ENCODE data around the gene SBSN. TPM values are rescaled to one million over a fixed set of nuclear protein-coding genes. Genes with fewer than 3 reads are reported as not detected.

The SBSN gene
- total and polyA plus RNA-seq, 3 experiments from 2014 or later: not detected

GRCh38 chr19:35557539-35558399 lies 29.7 kb upstream of the SBSN start:
- peaks cover 8% of the 10 kb centered on the region for H3K4me1 ChIP-seq (ENCODE audit: insufficient read depth, low read length)
- Mint-ChIP-seq H3K27me3 (peaks cover 30 to 52% of the 10 kb centered on the region in 2 donors), H3K4me3 (peak overlapping the region; percentile 62 to 86 (median 71)), H3K36me3 (peaks cover 0 to 3% (median 0%) of the 10 kb centered on the region in 3 donors), H3K27ac (no peak overlapping the region), H3K4me1 (peaks cover 7 to 15% (median 9%) of the 10 kb centered on the region in 3 donors), H3K9me3 (no peaks in the 10 kb centered on the region)
- H3K27ac ChIP-seq (ENCODE audit: low read depth, low read length): no peak overlapping the region
- CTCF ChIA-PET: interaction anchor here (1.4 kb wide), 1 partner anchor 9 kb away, joined by 6 read pairs; no protein-coding TSS in a partner anchor
- no peak overlapping the region for H3K4me3 ChIP-seq (ENCODE audit: low read length)
- peaks cover 11% of the 10 kb centered on the region for H3K27me3 ChIP-seq (ENCODE audit: insufficient read depth, low read length, poor library complexity, severe bottlenecking)
- H3K9me3 ChIP-seq (ENCODE audit: low read length): no peaks in the 10 kb centered on the region
- POLR2A ChIA-PET: no interaction called here
- no peaks in the 10 kb centered on the region for H3K36me3 ChIP-seq (ENCODE audit: insufficient read depth, low read length)
- peak in 4 of 5 donors; percentile 18 to 51 (median 28) for DNase-seq

DNA sequence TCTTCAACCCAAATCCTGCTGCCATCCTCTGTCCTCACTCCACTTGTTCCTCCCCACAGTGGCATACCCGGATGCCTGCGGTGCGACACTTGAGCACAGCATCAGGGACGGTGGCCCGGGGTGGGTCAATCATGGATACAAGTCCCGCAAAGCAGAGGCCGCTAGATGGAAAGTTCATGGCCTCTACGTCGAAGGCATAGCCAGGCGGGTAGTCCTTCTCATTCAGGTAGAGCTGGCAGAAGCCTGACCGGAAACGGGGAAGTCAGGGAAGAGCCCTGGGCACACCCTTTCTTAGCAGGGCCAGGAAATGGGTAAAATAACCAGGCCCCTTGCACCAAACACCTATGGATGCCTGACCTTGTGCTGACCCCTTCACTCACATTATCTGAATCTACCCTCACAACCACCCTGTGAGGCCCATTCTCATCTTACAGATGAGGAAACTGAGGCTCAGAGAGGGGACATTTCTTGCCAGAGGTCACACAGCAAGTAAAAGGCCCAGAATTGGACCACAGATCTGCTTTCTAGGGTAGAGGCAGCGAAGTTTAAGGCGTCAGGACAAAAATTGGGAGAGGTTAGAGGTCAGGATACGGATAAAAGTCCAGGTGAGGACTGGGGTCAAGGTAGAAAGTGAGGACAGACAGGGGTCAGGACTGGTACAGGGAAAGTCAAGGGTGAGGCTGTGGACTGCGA lies 28.9 kb upstream of the SBSN start:
- ChIA-PET CTCF (interaction anchor here (1.4 kb wide), 1 partner anchor 9 kb away, joined by 6 read pairs; no protein-coding TSS in a partner anchor), POLR2A (no interaction called here)
- H3K9me3 ChIP-seq (ENCODE audit: low read length): no peaks in the 10 kb centered on the region
- H3K4me1 ChIP-seq (ENCODE audit: insufficient read depth, low read length): peaks cover 8% of the 10 kb centered on the region
- peaks cover 11% of the 10 kb centered on the region for H3K27me3 ChIP-seq (ENCODE audit: insufficient read depth, low read length, poor library complexity, severe bottlenecking)
- Mint-ChIP-seq H3K27ac (no peak overlapping the region), H3K4me3 (peak overlapping the region in 6 of 7 donors; percentile 35 to 86 (median 61)), H3K36me3 (peaks cover 0 to 3% (median 0%) of the 10 kb centered on the region in 3 donors), H3K9me3 (no peaks in the 10 kb centered on the region), H3K4me1 (peaks cover 7 to 15% (median 9%) of the 10 kb centered on the region in 3 donors), H3K27me3 (peaks cover 26 to 48% of the 10 kb centered on the region in 2 donors)
- DNase-seq: no peak
- no peak overlapping the region for H3K4me3 ChIP-seq (ENCODE audit: low read length)
- no peaks in the 10 kb centered on the region for H3K36me3 ChIP-seq (ENCODE audit: insufficient read depth, low read length)
- H3K27ac ChIP-seq (ENCODE audit: low read depth, low read length): no peak overlapping the region

- H3K27ac ChIP-seq (ENCODE audit: low read depth, low read length): no peak overlapping the region
- no peaks in the 10 kb centered on the region for H3K9me3 ChIP-seq (ENCODE audit: low read length)
- peak overlapping the region in 1 of 7 donors; percentile 52 for H3K4me3 Mint-ChIP-seq
- POLR2A ChIA-PET: no interaction called here
- peaks cover 7 to 15% (median 9%) of the 10 kb centered on the region in 3 donors for H3K4me1 Mint-ChIP-seq
- H3K4me1 ChIP-seq (ENCODE audit: insufficient read depth, low read length): peaks cover 8% of the 10 kb centered on the region
- CTCF ChIA-PET: no interaction called here
- H3K27ac Mint-ChIP-seq: peak overlapping the region in 1 of 8 donors; percentile 19
- no peak for DNase-seq
- no peak overlapping the region for H3K4me3 ChIP-seq (ENCODE audit: low read length)
- peaks cover 11% of the 10 kb centered on the region for H3K27me3 ChIP-seq (ENCODE audit: insufficient read depth, low read length, poor library complexity, severe bottlenecking)
- H3K9me3 Mint-ChIP-seq: no peaks in the 10 kb centered on the region
- no peaks in the 10 kb centered on the region for H3K36me3 ChIP-seq (ENCODE audit: insufficient read depth, low read length)
- H3K27me3 Mint-ChIP-seq: peaks cover 20 to 41% of the 10 kb centered on the region in 2 donors
- peaks cover 0 to 3% (median 0%) of the 10 kb centered on the region in 3 donors for H3K36me3 Mint-ChIP-seq
These were observed 28.0 kb upstream of the SBSN start for GRCh38 chr19:35556025-35556590.

GRCh38 chr19:35555301-35556005 lies 27.3 kb upstream of the SBSN start:
- Histone ChIP-seq H3K9me3 (ENCODE audit: low read length) (no peaks in the 10 kb centered on the region), H3K27me3 (ENCODE audit: insufficient read depth, low read length, poor library complexity, severe bottlenecking) (peaks cover 11% of the 10 kb centered on the region), H3K4me1 (ENCODE audit: insufficient read depth, low read length) (peaks cover 8% of the 10 kb centered on the region), H3K27ac (ENCODE audit: low read depth, low read length) (no peak overlapping the region), H3K36me3 (ENCODE audit: insufficient read depth, low read length) (no peaks in the 10 kb centered on the region), H3K4me3 (ENCODE audit: low read length) (no peak overlapping the region)
- Mint-ChIP-seq H3K27ac (peak overlapping the region in 1 of 8 donors; percentile 19), H3K4me1 (peaks cover 7 to 15% (median 9%) of the 10 kb centered on the region in 3 donors), H3K27me3 (peaks cover 13 to 34% of the 10 kb centered on the region in 2 donors), H3K36me3 (peaks cover 0 to 6% (median 3%) of the 10 kb centered on the region in 3 donors), H3K4me3 (no peak overlapping the region), H3K9me3 (no peaks in the 10 kb centered on the region)
- CTCF ChIA-PET: no interaction called here
- DNase-seq: no peak
- POLR2A ChIA-PET: no interaction called here

DNA sequence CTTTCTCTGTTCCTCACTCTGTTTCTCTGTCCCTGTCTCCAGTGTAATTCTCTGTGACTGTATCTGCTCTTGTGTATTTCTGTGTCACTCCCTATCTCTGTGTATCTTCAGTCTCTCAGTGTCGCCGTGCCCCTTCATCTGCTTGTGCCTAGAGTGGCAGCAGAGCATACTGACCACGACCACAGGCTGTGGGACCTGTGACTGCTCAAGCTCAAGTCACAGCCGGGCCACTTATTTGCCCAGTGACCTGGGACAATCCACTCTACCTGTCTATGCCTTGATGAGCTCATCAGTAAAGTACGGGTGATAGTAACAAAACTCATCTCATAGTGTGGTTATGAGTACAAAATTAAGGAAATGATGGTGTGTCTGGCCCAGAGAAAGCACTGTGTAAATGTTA lies 26.0 kb upstream of the SBSN start:
- H3K4me1 Mint-ChIP-seq: peaks cover 9 to 18% (median 9%) of the 10 kb centered on the region in 3 donors
- H3K27ac Mint-ChIP-seq: no peak overlapping the region
- CTCF ChIA-PET: no interaction called here

GRCh38 chr19:35553385-35554000 lies 25.4 kb upstream of the SBSN start:
- Histone ChIP-seq H3K27ac (ENCODE audit: low read depth, low read length) (no peak overlapping the region), H3K36me3 (ENCODE audit: insufficient read depth, low read length) (no peaks in the 10 kb centered on the region), H3K4me1 (ENCODE audit: insufficient read depth, low read length) (peaks cover 7% of the 10 kb centered on the region), H3K27me3 (ENCODE audit: insufficient read depth, low read length, poor library complexity, severe bottlenecking) (peaks cover under 1% of the 10 kb centered on the region), H3K4me3 (ENCODE audit: low read length) (no peak overlapping the region), H3K9me3 (ENCODE audit: low read length) (no peaks in the 10 kb centered on the region)
- ChIA-PET POLR2A (no interaction called here), CTCF (no interaction called here)
- Mint-ChIP-seq H3K4me1 (peaks cover 9 to 19% (median 11%) of the 10 kb centered on the region in 3 donors), H3K9me3 (no peaks in the 10 kb centered on the region), H3K36me3 (peaks cover 3 to 13% (median 4%) of the 10 kb centered on the region in 3 donors), H3K4me3 (peak overlapping the region in 1 of 7 donors; percentile 73), H3K27ac (no peak overlapping the region), H3K27me3 (peaks cover 5 to 18% of the 10 kb centered on the region in 2 donors)
- DNase-seq: no peak

More for the DNA sequence above, 26.0 kb upstream of the SBSN start:
- Histone ChIP-seq H3K4me3 (ENCODE audit: low read length) (no peak overlapping the region), H3K27ac (ENCODE audit: low read depth, low read length) (no peak overlapping the region), H3K4me1 (ENCODE audit: insufficient read depth, low read length) (peaks cover 8% of the 10 kb centered on the region), H3K36me3 (ENCODE audit: insufficient read depth, low read length) (no peaks in the 10 kb centered on the region), H3K27me3 (ENCODE audit: insufficient read depth, low read length, poor library complexity, severe bottlenecking) (peaks cover 6% of the 10 kb centered on the region), H3K9me3 (ENCODE audit: low read length) (no peaks in the 10 kb centered on the region)
- peak overlapping the region in 1 of 7 donors; percentile 73 for H3K4me3 Mint-ChIP-seq
- POLR2A ChIA-PET: no interaction called here
- H3K36me3 Mint-ChIP-seq: peaks cover 1 to 10% (median 3%) of the 10 kb centered on the region in 3 donors
- H3K9me3 Mint-ChIP-seq: no peaks in the 10 kb centered on the region
- no peak for DNase-seq
- peaks cover 8 to 22% of the 10 kb centered on the region in 2 donors for H3K27me3 Mint-ChIP-seq

Data from CD8-positive, alpha-beta memory T cell (primary cell).